ENCODE data around the gene ARMC7.

DNA sequence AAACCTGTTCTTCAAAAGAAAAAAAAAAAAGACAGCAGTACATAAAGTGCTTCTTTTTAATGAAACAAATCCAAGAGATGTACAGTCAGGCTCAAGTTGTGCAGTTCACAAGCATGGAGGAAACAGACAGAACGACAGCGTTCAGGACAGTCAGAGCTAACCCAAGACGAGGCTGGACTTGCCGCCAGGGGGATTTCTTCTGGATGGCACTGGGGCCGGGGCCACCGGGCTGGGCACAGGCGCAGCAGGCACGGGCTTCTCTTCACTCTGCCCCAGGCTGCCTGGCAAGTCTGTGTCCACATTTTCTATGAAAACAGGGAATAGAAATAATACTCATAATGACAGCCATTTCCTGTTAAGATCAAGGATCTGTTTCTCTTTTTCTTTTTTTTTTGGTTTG lies 26.2 kb downstream of the ARMC7 start:
- TF ChIP-seq POLR2A (IDR thresholded peaks at IDR 0.05) (no peak), POLR2AphosphoS5 (IDR thresholded peaks at IDR 0.05) (no peak)

Data from spleen (tissue), 3 donors.